Astrocyte of the cerebellum (primary cell): ENCODE measurements around the gene HAS3.
A peak's percentile ranks its signal among the peaks of the same experiment; 100 is the strongest.
"Not testable (repeated sequence)": the region's sequence is repeated elsewhere in the genome, so short reads cannot be mapped to it uniquely, and the experiment has no call there.

Source experiments
- DNase-seq: peaks from one replicate; pipeline ENCODE4 v3.0.0-alpha.2; 2011; ENCODE audit warnings: low read depth
- H3K4me3 ChIP-seq: 2 replicates; pipeline ENCODE4 v1.5.1; 2011; ENCODE audit warnings: mild to moderate bottlenecking, low read depth, low read length, moderate library complexity
- CTCF ChIP-seq: IDR thresholded peaks from 2 replicates; pipeline ENCODE4 v1.5.1; 2012; ENCODE audit warnings: low read length, low read depth, moderate library complexity, mild to moderate bottlenecking; ENCODE audit errors: missing control alignments
- in situ Hi-C: cut with HindIII; loops from 2 replicates; pipeline ENCODE4 v1.10.0; 2017; ENCODE audit warnings: low sequenced_read_pairs

HAS3 gene

GRCh38 chr16:69105501-69106361 lies at the start of gene HAS3:
Gene HAS3 (plus strand): TSS chr16:69105653. CDS start chr16:69109396, 3,743 bp downstream.
- peak; percentile 57 for DNase-seq
- in situ Hi-C loops: no loop called here
- peak within 1 kb of the TSS; percentile 55 for H3K4me3 ChIP-seq
- TF ChIP-seq CTCF: peak; percentile 44

- in situ Hi-C loops: no loop called here
- DNase-seq: no peak
- TF ChIP-seq CTCF: no peak
- H3K4me3 ChIP-seq: no peak overlapping the region
Observed at GRCh38 chr16:69055980-69056379, 49.5 kb upstream of the HAS3 start.

GRCh38 chr16:69056421-69056820 lies 49.0 kb upstream of the HAS3 start:
- TF ChIP-seq CTCF: no peak
- no peak overlapping the region for H3K4me3 ChIP-seq
- in situ Hi-C loops: no loop called here
- DNase-seq: no peak

- TF ChIP-seq CTCF: no peak
- no peak overlapping the region for H3K4me3 ChIP-seq
- in situ Hi-C loops: no loop called here
- DNase-seq: peak; percentile 96
Observed at GRCh38 chr16:69057400-69058378, 47.8 kb upstream of the HAS3 start.

GRCh38 chr16:69063491-69063890 lies 42.0 kb upstream of the HAS3 start:
- H3K4me3 ChIP-seq, in situ Hi-C loops, DNase-seq: not testable (repeated sequence)

- in situ Hi-C loops: no loop called here
- no peak for TF ChIP-seq CTCF
- H3K4me3 ChIP-seq: no peak overlapping the region
- no peak for DNase-seq
Observed at GRCh38 chr16:69064124-69064763, 41.2 kb upstream of the HAS3 start.
